Lower leg skin (tissue), 4 donors: Measurements from ENCODE around the gene ZSWIM7. TPM values are rescaled to one million over a fixed set of nuclear protein-coding genes. Genes with fewer than 3 reads are reported as not detected.

Source experiments
- DNase-seq, 2 donors: peaks; one replicate each; pipeline ENCODE4 v3.0.0-alpha.2; 2019; ENCODE audit warnings: low spot score in 2 of 2
- H3K4me3 ChIP-seq: fragments of 200-600 bp; sonication (generic); 2 replicates; pipeline ENCODE4 v1.5.1; 2017; ENCODE audit warnings: mild to moderate bottlenecking, low read depth; ENCODE audit not compliant: poor library complexity, severe bottlenecking
- CTCF ChIP-seq, 3 donors: fragments of 450-650 bp; IDR thresholded peaks; one replicate each; pipeline ENCODE4 v1.5.1; 2016; ENCODE audit warnings: antibody characterized with exemption in 3 of 3, mild to moderate bottlenecking in 3 of 3, moderate library complexity in 2 of 3
- POLR2A ChIP-seq, 2 donors: fragments of 450-650 bp; IDR thresholded peaks; one replicate each; pipeline ENCODE4 v1.6.1; 2016 to 2017; ENCODE audit warnings: antibody characterized with exemption in 2 of 2, mild to moderate bottlenecking in 1 of 2, moderate library complexity in 1 of 2
- WGBS, 2 donors: methylation state at CpG; one replicate each; pipeline ENCODE4 v1.1.5; 2018; 5-methylcytosine and 5-hydroxymethylcytosine counted together
- intact Hi-C: fragments of 100-400 bp; cut with DNase I; formaldehyde crosslinking; loops from one replicate; pipeline ENCODE4 v1.15.0; 2023; ENCODE audit warnings: low total_unique reads
- total RNA-seq, 4 donors: library from RNA; depleted of rRNA; stranded (reverse); fragments of >200 nt; gene quantifications; one replicate each; pipeline ENCODE4 v1.1.0, GENCODE V29; 2016

The ZSWIM7 gene
- total RNA-seq, 4 donors from 2014 or later, result 11.1 to 16.5 (median 13.1) TPM

GRCh38 chr17:16025202-16025601 is 25.7 kb upstream of the ZSWIM7 start:
- H3K4me3 ChIP-seq, result no peak overlapping the region
- DNase-seq, result no peak
- WGBS, 2 donors, result 91 to 100% methylated on average over 1 of the region's 1 CpG
- intact Hi-C loops, result no loop called here
- TF ChIP-seq CTCF (IDR thresholded peaks at IDR 0.05) (no peak), POLR2A (IDR thresholded peaks at IDR 0.05) (no peak)

- H3K4me3 ChIP-seq, result no peak overlapping the region
- 69 to 70% methylated on average over 4 of the region's 4 CpGs for WGBS, 2 donors
- TF ChIP-seq CTCF (IDR thresholded peaks at IDR 0.05) (no peak), POLR2A (IDR thresholded peaks at IDR 0.05) (no peak)
- DNase-seq, result no peak
- intact Hi-C loops, result no loop called here
Measured at GRCh38 chr17:16023881-16024280, 24.4 kb upstream of the ZSWIM7 start.

- WGBS, 2 donors, result 76 to 79% methylated on average over 1 of the region's 1 CpG
- intact Hi-C loops, result no loop called here
- no peak for DNase-seq
- TF ChIP-seq POLR2A (IDR thresholded peaks at IDR 0.05) (no peak), CTCF (IDR thresholded peaks at IDR 0.05) (no peak)
- H3K4me3 ChIP-seq, result no peak overlapping the region
Measured at GRCh38 chr17:16019347-16019746, 19.8 kb upstream of the ZSWIM7 start.

- intact Hi-C loops, result no loop called here
- 39 to 44% methylated on average over 3 of the region's 3 CpGs for WGBS, 2 donors
- H3K4me3 ChIP-seq, result no peak overlapping the region
- no peak for DNase-seq
- TF ChIP-seq CTCF (IDR thresholded peaks at IDR 0.05) (no peak), POLR2A (IDR thresholded peaks at IDR 0.05) (no peak)
Measured at GRCh38 chr17:16013943-16014407, 14.5 kb upstream of the ZSWIM7 start.

GRCh38 chr17:16007439-16007838 is 7.9 kb upstream of the ZSWIM7 start:
- intact Hi-C loops, result no loop called here
- WGBS, 2 donors, result 90 to 94% methylated on average over 3 of the region's 3 CpGs

GRCh38 chr17:16005636-16006035 is 6.1 kb upstream of the ZSWIM7 start:
- WGBS, 2 donors, result 92 to 100% methylated on average over 1 of the region's 1 CpG
- intact Hi-C loops, result no loop called here
- H3K4me3 ChIP-seq, result no peak overlapping the region
- DNase-seq, result no peak
- TF ChIP-seq POLR2A (IDR thresholded peaks at IDR 0.05) (no peak), CTCF (IDR thresholded peaks at IDR 0.05) (no peak)

More at GRCh38 chr17:16007439-16007838, 7.9 kb upstream of the ZSWIM7 start:
- TF ChIP-seq POLR2A (IDR thresholded peaks at IDR 0.05), result no peak
- H3K4me3 ChIP-seq, result no peak overlapping the region
- DNase-seq, result no peak
